MV-4-11 (cell line): Measurements from ENCODE around the gene LARP6.
"Not testable (repeated sequence)": the region's sequence is repeated elsewhere in the genome, so short reads cannot be mapped to it uniquely, and the experiment has no call there.

Experiments used
- DNase-seq: peaks from one replicate; lab custom pipeline; 2025; lab: John Stamatoyannopoulos, UW

LARP6 gene

DNA sequence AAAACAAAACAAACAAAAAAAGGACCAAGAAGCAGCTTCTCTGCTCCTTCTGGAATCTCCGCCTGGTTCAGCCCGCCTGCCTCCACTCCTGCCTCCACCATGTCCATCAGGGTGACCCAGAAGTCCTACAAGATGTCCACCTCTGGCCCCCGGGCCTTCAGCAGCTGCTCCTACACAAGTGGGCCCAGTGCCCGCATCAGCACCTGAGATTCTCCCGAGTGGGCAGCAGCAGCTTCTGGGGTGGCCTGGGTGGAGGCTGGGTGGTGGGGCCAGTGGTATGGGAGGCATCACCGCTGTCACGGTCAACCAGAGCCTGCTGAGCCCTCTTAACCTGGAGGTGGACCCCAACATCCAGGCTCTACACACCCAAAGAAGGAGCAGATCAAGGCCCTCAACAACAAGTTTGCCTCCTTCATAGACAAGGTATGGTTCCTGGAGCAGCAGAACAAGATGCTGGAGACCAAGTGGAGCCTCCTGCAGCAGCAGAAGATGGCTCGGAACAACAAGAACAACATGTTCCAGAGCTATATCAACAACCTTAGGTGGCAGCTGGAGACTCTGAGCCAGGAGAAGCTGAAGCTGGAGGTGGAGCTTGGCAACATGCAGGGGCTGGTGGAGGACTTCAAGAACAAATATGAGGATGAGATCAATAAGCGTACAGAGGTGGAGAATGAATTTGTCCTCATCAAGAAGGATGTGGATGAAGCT, 4.8 kb upstream of the LARP6 start:
- DNase-seq = not testable (repeated sequence)

DNA sequence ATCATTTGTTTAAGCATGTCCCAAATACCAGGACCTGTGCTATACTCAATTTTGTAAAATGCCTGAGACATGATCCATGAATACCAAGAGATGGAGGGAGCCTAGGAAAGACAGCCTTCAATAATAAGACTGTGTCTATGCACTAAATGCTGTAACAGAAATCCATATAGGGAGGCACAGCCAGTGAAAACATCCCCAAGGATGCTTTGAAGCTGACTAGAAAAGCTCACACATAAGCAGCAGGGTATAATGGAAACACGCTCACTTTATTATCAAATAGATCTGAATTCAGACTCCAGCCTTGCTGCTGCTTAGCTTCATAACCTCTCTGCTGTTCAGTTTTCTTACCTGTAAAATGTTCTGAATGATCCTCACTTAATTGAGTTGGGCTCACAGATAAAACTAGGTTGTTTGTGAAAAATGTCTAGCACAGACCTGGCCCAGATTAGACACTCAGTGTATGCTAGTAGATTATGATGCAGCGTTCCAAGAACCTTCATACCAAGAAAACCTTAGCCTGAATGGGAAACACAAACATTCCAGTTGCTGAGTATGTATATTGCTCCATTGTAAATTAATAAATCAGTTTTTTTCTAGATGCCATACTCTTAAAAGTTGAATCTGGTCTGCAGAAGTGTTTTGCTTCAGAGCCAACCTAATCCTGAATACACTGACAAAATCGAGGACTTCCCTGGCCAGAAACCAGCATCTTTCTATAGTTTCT, 3.8 kb upstream of the LARP6 start:
- no peak for DNase-seq

DNA sequence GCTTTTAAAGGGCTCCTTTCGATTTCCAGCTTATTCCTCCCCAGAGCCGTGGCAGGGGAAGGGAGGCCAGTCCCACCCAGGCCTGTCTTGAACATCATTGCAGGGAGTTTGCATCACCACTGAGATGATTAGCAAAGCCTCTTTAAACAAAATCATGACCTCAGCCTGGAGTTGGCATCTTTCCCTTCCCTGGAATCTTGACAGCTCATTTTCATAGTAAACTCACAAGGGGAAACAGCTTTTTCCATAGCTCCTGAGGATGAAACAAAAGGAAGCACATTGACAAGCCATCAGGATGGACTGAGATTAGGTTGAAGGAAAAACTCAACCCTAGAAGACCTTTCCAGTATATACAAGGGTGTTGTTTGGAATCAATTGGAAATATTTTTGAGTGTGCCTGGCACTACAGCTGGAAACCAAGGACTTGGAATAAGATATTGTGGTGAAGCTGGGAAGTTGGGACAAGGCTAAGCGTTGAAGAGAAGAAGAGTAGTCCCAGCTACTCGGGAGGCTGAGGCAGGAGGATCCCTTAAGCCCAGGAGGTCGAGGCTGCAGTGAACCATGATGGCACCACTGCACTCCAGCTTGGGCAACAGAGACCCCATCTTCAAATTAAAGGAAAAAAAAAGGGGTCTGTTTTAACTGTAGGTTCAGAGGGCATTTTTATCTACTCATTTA, 3.1 kb upstream of the LARP6 start:
- no peak for DNase-seq

DNA sequence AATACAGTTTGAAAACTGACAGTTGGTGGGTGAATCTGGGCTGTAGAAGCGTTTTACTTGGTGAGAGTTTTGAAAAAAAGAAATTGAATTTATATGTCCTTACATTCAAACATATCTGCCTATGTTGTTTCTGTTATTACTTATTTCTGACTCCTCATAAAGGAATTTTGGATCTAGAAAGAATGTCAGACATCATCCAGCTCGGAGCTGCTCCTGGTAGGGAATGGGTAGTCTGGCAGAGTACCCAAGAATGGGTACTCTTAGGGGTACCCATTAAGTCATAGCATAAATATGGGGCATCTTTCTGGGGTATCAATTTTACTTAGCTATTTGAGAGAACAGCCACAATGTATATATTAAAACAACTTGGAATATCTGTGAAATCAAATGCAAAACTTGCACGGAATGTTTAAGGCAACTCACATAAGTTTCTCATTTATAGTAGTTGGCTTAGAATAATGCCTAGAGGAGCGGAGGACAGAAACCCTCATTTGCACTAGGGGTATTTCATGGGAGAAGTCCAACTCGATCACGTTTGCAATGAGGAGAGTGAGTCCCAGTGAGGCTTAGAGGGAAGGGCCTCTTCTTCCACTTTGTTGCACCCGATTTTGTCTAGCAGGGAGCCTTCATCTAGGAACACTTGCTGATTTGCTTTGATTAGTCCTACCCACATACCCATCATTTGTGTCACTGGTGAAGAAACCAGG, 2.4 kb upstream of the LARP6 start:
- no peak for DNase-seq

DNA sequence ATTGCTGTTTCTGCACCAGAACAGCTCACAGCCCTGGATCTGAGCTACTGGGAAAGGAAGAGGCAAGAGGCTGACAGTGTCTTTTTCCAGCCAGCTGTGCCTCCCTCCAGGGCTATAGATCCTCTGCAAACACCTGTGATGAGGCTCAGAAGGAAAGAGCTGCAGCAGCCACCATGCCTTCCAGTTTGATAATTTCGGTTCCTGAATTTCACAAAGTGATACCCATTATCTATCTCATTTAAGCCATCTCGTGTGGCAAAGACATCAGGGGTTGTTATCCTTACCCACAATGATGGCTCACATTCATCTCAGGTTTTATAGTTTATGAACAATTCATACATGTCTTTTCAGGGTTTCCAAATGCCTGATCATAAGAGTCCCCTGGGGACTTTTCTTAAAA, 1.8 kb upstream of the LARP6 start:
- DNase-seq = peak; percentile 14

DNA sequence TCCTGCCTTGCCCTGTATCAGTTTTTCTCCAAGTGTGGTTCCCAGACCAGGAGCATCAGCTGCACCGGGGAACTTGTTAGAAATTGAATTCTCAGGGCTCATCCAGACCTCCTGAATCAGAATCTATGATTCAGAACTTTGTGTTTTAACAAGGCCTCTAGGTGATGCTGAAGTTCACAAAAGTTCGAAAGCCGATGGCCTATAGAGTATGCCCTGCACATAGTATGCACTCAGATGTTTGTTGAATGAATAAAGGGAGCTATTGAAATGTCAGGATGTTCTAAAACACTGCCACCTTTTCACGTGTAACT, 664 bp upstream of the LARP6 start:
- no peak for DNase-seq

DNA sequence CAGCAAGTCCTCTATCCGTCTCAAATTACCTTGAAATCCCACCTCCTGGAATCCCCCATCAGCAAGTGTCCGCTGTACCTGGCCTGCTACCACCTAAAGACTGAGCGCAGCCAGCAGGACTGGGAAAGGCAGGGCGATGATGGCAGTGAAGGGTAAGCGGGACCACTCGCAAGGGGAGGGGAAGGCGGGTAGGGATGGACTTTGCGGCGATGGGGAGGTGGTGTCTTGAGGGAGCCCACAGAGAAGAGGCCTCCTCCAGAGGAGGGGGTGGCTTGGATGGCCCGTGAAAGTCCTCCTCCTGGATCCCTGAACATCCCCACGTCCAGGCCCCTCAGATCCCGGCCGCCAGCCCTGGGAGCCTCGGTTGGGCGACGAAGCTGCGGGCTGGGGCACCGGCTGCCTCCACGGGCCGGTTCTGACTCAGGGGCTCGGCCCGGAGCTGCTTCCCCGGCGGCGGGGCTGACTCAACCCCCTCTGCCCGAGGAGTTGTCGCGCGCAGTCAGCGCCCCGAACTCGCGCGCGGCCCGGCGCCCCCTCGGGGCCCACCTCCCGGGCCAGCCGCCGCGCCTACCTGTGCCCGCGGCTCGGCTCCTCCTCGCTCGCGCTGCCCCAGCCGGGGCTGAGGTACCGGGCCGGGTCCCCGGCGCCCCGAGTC, 512 bp downstream of the LARP6 start:
- DNase-seq = no peak

DNA sequence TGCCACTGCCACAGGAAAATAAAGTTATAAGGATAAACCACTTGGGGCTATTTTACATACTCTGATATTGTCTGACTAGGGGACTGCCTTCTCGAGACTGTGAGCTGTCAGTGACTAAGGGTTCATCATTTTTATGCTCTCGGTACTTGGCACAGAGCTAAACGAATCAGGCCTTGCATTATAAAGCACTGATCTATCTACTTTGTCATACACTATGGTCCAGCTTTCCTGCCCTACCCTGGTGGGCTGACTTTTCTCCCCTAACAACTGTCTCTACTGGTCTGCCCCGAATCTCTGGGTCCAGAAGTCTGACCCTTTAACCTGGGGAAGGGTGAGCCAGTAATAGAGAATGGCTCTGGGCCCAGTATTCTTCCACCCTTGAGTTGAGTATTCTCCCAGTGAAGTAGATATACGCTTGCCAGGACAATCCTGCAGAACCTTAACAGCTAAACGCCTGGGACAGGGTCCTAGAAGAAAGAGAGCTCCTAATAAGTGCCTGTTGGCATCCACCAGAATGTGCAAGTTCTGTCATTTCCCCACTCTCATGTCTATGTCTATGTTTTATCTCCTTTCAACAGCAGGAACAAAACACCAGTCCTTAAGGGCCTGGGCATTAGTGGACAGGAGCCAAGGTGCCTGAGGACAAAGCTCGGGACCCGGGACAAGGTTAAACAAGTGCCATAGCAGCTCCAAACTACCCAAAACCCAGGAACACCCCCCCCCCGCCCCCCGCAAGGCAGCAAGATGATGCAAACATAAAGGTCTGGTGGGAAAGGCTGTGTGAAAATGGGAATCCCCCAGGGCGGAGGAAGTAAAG, 1.2 kb downstream of the LARP6 start:
- DNase-seq = no peak

DNA sequence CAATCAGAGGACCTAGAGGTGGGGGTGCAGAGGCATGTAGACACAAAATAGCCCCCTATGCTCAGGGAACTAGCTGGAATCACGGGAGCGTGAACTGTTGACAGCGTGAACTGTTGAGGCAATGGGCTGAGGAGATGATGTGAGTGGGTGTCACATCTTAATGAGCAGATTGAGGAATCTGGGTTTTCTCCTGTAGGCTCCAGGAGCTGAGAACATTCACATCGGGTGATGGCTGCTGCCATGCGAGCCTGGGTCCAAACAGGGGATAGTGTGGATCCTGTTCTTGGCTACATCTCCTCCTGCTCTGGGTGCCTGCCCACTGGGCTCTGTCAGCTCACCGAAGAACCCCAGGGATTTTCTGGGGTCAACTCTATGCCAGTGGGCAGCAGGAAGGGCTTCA, 2.1 kb downstream of the LARP6 start:
- no peak for DNase-seq

DNA sequence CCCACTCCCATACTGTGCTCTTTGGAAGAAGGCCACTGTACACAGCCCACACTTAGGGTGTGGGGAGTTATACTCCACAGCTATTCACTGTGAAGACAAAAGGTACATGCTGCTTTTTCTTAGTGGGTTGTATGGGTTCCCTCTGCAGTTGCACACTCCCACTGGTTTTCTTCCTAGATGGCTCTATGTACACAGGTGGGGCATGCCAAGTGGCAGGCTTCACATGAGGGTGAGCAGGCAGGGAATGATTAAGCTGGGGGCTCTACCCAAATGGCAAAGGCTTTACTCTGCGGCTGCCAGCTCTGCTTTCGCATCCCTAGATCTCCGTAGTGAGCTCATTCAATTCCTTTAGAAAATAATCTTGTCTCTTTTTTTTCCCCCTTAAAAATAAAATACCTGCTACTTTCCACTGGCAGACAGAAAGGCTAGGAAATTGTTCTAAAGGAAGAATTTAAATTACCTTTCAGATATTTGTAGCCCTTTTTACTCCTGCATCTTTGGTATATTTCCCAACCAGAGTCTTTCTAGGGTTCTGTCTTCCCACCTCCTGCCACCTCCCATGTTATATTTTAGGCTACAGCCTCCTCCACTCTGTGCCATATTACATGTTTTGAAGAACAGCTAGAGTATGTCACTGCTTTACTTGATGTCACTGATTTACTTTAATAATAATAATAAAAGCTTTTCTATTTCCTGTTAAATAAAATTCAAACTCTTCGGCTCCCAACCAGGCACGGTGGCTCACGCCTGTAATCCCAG, 8.2 kb downstream of the LARP6 start:
- DNase-seq = no peak

DNA sequence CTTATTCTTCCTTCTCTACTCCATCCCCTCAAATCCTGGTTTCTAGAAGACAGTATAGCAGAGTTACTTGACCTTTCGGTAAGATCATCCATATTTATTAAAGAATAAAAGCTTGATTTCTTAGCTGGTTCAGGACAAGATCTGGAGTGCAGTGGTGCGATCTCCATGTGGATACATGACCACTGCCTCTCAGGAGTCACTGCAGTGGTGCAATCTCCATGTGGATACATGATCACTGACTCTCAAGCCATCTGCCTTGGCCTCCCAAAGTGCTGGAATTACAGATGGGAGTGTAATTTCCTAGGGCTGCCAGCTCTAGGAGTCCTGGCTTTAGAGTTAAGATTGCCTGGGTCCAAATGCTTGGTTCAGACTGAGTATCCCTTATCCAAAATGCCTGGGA, 16.5 kb downstream of the LARP6 start:
- DNase-seq = no peak

DNA sequence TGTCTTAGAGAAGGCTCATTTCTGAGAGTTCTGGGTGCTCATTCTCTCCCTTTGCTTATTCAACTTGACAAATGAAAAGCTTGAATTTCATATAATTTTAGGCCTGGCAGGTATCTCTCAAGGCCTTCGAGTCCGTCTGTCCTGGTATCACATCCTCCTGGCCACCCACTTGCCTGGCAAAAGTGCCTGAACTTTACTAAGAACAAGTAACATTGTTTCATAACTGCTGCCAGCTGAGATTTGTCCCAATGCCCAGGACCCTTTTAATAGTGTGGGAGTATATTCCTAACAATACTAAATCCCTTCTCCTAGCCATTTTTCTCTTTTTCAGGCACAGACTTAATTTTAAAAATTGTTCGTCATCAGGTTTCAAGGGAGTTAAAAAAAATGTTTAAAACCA, 18.1 kb downstream of the LARP6 start:
- DNase-seq = no peak

DNA sequence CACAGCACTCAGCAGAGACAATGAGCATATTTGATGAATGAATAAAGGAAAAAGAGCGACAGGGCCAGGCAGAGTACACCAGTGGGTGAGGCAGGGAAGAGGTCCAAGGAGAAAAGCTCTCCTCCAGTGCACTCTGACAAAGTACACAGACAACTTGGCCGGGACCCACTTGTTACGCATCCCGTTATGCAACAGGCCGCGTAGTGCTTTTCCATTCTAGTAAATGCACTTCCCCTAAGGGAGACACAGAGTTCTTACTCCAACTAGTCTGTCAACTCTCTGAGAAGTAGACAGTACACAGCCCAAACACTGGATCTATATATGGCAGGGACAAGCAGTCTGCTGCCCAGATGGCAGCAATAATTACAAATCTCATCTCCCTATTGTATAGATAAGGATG, 18.5 kb downstream of the LARP6 start:
- no peak for DNase-seq

DNA sequence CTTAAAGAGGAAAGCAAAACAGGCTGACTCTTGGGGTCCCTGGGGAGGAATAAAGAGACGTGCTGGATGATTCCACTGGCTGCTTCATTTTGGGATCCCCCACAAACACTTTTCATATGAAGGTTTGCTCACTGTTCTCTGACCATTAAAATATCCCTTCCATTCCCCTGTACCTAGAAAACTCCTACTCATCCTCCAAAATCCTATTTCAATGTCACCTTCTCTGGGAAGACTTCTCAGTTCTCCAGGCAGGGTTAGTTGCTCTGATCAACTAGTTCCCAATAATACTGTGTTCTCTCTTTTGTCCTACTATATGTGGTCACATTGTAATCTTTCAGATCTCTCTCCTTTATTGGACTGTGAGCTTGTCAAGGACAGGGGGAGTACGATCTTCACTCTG, 19.0 kb downstream of the LARP6 start:
- DNase-seq = no peak

DNA sequence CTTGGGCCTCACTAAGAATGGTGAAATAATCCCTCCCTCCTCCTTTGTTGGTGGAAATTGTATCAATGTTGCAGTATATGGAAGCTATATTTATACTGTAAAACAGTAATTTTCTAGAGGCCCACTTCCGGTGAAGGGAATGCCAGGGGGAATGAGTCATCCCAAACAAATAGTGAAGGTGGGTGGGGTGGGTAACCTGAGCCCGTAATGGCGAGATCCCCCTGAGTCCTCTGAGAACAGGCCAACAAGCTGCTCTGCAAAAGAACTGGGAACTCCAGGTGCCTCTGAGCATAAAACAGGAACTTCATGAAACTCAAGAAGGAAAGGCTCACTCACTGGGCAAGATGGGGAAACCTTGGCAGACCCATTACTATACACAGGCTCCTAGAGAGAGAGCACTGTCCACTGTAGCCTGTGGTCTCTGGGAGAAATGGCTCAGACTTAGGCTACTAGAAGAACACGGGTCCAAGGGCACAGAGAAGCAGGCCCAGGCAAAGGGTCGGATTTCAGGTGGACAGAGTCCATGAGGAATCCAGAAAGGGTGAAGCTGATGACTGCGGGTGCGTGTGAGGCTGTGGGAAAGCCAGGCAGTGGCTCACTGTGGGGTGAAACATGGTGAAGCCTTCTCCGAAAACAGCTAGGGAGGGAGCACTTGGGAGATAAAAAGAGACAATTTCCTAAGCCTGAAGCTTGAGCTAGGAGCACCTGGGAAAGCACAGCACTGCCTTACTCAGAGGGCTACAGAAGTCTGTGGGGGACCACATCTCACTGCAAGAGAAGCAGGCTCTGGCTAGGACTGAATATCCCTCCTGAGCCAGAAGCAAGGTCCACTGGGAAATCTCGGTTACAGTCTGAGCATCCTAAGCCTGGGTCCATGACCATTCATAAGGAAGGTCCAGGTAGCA, 19.8 kb downstream of the LARP6 start:
- DNase-seq = peak; percentile 38

DNA sequence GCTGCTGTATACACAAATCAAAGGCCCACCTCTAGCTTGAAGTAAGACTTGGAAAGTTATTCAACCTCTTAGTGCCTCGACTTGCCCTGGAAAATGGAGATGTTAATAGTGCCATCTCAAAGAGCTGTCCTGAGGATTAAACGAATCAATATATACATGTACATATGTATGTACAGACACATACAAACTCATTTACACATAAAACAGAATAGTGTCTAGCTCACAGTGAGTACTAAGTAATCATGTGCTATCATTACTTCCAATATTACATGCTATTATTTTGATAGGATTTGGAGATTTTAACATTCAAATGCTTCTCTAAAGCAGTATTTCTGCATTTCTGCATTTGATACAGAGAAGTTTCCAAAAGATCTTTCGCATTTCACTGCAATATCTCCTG, 20.5 kb downstream of the LARP6 start:
- no peak for DNase-seq

DNA sequence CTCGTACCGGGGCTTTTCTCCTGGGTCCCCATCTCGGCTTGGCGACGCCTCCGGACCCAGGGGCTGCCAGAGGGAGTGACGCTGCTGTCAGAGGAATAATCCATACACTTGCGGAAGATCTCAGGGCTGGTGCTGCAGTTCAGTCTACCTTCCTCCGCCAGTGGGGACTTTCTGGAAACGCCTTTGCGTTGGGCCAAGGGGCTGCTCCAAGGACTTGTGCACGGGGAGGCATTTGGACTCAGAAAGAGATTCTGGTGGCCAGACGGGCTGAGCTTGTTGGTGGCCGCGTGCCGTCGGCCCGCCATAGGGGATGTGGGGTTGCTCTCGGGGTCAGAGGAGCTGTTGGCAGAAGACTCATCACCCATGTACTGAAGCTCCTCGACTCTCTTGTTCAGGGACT, 21.8 kb downstream of the LARP6 start:
- no peak for DNase-seq

DNA sequence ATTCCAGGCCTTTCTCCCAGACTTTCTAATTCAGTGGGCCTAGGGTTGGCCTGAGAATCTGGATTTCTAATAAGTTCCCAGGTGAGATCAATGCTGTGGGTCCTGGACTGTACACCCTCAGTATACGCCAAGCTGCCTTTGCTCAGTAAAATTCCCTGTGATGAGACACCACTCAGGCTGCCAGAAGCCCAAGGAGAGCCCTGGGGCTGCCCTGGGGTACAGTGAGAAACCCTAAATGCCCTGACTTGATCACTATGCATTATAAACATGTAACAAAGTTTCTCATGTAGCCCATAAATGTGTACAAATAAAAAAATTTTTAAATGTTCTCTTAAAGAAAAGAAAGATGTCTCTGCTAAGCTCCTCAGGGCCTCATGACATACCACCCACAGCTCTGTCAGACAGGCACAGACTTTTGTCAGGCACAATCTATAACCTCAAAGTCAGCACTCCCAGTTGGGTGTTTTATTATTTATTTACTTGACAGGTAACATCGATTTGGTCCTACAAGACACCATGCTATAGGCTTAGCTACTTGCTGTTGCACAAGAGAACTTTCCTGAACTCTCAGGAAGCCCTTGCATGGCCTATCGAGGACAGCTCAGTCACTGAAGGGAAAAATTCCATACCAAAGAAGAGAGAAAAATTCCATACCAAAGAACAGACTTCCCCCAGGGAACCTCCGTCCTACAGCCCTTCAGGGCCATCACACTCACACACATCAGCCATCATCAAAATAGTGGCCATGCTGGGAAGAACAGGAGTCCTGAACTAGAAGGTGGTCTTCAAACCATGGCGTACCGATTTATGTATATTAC, 22.7 kb downstream of the LARP6 start:
- no peak for DNase-seq

DNA sequence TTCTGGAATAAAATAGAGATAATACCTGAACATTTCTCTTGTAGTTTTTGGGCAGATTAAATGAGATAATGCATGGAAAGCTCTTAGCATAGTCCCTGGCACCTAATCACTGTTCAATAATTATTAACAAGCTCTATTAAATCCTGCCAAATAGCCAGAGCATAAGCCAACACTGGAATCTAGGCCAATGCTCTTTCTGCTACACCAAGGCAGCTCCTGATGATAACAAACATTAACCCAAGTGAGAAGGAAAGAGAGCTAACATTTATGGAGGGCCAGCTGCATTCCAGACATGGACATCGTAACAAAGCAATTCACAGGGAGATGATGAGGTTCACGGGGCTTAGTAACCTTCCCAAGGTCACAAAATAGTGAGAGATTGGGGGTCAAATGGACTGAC, 23.3 kb downstream of the LARP6 start:
- DNase-seq = no peak
